HG03175 (cell line): ENCODE measurements around the gene COL12A1.
"Not testable (repeated sequence)": the region's sequence is repeated elsewhere in the genome, so short reads cannot be mapped to it uniquely, and the experiment has no call there.

Experiments
- ATAC-seq: cut with Tn5 transposase; IDR thresholded peaks from one replicate; pipeline ENCODE4 v1.9.1; 2021; ENCODE audit warnings: mild to moderate bottlenecking, moderate library complexity; ENCODE audit not compliant: unreplicated experiment

COL12A1 gene

DNA sequence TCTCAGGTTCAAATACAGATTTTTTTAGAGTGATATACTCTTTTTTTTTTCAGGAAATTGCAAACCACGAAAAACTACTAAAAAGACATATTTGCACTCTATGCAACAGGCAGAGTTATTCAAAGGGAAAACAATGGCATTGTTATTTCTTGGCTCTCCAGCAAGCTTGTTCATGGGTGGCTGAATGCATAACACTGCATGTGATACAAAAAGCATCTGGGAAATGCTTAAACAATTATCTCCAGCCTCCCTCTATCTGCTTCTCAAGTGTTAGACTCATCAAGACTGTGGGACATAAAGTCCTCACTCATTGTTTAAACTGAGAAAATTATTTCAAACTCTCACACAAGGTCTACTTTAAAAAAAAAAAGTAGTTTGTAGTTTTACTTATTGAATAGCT, 7.3 kb upstream of the COL12A1 start:
- ATAC-seq = no peak

DNA sequence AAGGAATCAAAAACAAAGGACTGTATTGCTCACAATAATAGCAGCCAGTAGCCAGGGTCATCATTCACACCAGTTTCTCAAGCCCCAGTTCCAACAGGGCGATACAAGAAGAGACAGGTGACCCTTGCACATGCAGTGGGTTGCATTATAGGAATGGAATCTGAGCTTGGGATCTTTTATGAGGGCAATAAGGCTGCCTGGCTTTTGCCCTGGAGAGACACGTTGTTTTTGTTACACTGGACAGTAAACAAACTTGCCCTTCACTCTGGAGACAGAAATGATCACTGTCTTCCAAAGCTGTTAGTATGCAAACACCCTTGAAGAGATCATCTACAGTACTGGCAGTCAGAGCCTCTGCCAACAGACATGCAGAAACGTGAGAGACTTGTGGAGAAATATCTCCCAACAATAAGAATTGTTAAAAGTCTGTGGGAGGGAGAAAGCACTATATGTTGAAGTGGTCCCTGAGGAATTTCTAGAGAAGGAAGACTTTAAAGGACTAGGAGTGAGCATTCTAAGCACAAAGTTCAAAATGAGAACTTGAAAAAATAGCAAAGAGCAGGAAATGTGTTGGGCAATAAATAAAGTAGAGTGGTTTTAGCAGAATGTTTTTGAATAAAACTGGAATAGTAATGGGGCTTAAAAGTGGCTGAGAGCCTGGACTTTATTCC, 6.2 kb upstream of the COL12A1 start:
- ATAC-seq = no peak

DNA sequence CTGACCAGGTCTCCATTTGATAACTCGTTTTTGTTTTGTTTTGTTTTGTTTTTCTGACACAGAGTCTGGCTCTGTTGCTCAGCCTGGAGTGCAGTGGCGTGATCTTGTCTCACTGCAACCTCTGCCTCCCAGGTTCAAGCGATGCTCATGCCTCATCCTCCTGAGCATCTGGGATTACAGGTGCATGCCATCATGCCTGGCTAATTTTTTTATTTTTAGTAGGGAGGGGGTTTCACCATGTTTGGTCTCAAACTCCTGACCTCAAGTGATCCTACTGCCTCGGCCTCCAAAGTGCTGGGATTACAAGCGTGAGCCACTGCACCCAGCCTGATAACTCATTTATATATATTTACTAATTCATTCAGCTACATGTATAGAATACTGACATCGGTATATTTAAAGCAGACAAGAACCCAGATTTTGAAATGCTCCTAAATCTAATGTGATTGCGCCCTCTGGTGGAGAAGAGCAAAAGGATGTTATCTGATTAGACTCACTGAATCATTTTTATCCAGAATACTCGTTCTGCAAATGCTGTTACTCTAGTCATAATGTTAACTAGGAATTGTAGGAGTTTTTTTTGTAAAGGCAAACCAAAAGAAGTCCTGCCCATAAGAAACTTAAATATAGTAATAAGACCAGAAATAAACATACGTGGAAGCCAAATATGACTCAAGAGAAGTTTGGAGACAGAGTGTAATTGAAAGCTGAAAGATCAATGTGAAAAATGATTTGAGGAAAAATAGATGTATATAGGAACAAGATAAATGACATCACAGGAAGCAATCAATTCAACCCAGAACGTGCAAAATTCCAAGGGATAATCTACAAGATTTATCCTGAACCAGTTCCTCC, 5.3 kb upstream of the COL12A1 start:
- ATAC-seq = no peak

DNA sequence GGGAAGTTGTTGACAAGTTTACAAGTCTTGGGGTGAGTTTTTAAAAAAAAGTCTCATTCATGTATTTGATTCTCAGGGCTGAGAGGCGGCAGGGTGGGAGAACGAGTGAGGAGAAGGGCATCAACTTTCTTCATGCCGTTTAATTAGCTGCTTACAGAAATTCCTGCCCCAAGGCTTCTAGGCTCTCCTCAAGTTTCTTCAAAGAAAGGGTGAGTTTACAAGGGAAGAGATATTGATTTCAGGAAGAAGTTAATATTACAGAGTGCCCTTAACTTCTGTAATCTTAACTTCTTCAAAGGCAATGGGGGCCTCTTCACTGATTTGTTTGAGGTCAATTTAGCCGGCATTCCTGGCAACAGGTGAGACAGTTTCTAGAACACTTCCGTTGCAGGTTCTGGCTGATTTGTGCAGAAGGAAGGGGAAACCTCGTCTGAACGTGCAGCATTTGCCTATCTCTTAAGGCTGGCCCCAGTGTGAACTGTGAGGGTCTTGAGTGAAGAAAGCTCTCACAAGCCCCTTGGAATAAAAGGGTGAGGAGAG, 3.4 kb upstream of the COL12A1 start:
- no peak for ATAC-seq

DNA sequence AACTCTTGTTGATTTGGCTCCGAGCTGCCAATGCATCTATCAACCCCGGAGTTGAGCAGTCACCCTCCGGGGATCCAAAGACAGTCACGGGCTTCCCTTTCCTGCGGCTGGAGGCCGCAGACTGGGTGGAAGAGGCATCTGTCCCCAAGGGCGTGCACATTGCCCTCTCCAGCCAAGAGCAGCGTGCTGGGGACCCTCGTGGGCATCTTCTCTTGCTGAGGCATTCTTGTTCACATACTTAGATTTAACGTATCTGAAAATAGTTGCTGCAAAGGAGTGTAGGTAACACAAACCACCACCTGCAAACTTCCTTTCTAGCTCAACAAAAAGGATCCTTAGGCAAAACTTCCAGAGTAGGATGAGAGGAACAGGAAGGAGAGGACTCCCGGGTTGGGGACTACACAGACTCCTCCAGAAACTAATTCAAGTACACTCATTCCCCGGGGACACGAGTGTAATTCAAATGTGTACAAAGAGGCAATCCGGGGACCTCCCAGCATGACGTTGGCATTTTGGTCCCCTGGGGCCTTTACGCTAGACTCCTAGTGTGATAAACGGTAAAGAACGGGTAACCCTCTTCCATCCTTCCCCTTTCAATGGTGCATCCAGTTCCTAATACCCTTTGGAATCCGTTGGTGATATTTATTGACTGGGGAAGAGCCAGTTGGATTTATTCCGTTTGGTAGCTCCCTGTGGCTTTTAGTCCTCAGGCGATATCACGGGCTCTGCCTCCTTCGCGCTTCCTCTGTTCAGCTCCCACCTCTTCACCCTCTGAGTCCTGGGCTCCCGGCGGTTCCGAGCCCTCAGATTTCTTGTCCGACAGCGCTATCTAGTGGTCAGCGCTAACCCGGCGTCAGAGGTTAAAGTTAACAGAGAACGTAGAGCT, 2.7 kb upstream of the COL12A1 start:
- ATAC-seq = peak; percentile 77

DNA sequence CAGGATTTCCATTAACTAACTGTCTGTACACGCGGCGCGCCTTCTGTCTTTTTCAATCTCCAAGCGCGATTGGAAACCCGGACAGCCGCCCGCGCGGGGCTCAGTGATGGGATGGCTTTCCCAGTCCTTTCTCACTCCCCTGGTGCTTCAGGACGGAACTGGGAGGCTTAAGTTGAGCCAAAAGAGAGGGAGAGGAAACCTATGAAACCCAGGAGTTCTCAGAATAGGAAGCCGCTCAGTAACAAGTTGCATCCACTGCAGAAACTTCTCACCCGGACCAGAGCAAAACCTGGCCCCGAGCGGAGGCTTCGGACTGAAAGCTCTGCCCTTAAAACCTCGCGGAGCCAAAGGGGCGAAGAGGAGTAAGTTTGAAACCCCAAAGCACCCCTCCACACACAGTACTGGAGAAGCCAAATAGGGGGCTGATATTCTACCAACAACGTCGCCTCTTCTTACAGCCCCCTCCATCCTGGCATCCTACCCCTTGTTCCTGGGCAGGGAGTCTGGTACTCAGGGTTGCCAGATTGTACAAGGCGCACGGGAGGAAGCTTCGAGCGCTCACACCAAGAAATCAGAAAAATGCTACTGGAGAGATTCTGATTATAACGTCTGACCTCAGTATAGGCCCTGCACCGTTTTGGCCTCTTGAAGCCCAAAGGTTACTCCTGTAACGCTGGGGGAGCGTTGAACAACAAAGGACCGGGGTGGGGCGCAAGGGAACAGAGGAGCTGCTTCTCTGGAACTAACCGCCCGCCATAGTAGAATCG, 906 bp upstream of the COL12A1 start:
- no peak for ATAC-seq

DNA sequence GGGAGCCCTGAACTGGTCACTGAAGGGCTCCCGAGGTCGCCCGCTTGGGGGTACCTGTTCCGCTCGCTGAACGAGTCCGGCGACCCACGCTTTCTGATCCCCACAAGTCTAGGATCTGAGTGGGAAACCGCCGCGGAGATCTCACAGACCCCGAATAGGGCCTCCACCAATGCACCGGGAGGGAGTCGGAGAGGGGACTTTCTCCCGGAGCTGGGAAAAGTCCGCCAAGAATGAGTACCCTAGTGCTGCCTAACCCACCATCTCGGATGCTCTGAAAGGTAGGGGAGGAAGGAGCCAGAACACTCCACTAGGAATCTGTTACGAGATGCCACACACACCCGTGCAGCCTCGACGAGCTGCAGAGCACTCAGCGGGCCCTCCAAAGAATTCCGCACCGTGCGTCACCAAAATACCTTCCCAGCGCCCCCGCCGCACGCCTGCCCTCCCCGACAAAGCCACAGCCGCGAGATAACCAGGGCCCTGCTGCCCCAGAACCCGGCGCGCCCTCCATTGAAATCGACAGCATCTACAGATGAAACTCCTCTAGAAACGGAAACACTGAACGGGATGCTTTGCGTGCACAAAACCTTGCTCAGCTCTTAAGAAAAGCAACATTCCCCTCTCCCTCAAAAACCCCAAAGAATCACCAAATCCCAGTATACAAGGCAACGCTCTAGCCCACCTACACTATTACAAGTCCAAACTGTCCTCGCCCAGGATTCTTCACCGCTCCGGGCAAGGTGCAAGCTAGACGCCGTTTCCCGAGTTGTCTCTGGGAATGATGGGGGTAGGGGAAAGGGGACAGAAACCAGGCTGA, 686 bp downstream of the COL12A1 start:
- no peak for ATAC-seq

DNA sequence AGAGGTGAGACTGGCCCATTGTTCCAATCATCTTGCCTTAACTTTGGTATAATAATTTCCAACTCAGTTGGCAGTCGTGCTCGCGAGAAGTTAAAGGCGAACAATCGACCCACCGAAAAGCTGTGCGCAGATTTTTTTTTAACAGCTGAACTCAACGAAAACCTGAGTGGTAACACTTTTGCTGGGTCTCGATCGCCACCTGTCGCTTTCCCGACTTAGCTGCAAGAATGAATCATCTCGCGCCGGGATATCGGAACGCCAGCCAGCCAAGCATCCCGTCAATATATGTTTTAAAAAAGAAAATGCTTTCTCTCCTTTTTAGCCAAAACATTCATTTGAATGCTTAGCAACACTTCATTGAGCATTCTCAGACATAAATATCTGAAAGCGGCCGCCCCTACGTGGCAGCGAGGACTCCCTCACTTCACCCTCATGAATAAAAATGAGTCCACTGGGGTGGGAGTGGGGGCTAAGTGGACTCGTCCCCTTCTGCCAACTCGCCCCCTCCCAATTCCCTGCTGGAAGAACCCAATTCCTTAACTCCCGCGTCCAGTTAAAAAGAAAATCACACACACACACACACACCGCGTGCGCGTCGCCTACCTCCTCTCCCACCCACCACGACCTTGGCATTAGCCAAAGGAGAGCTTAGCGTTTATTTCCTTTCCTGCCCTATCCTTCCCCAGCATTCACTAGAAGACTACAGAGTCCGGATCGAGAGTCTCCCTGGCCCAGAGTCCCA, 1.5 kb downstream of the COL12A1 start:
- no peak for ATAC-seq

DNA sequence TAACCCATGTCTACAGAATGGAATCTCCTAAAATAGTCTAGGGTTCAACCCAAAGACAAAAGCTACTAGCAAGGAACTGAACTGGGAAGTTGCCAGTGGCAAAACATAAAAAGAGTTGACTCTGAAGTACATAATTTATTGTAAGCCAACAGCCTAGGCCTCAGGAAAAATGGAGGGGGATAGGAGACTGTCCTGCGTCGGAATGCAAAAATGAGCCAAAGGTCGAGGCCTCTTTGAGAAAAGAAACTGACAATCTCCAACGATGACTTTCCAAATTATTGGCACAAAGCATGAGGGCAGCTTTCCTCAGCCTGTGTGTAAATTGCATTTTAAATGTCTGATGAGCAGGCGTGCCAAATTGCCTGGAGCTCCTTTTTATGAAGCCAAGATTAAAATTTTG, 2.1 kb downstream of the COL12A1 start:
- ATAC-seq = no peak

DNA sequence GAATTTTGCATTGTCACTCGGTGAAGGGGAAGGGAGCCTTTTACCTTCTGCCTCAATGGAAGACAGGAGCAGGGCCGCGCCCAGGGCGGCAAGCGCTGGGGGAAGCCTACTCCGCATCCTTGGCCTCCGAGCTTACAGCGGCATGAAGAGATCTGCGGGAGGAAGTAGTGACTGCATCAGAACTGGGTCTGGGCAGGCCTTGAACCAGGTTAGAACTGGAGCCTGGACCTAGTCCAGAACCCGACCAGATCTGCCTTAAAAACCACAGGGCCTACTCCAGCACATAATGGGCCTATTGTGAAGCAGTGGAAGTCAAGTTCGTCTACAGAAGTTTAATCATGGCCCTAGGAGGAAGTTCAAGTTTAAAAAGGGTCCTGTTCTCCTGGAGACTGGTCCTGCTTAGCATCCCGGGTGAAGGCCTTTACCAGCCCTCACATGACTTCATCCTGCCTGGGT, 3.1 kb downstream of the COL12A1 start:
- no peak for ATAC-seq

DNA sequence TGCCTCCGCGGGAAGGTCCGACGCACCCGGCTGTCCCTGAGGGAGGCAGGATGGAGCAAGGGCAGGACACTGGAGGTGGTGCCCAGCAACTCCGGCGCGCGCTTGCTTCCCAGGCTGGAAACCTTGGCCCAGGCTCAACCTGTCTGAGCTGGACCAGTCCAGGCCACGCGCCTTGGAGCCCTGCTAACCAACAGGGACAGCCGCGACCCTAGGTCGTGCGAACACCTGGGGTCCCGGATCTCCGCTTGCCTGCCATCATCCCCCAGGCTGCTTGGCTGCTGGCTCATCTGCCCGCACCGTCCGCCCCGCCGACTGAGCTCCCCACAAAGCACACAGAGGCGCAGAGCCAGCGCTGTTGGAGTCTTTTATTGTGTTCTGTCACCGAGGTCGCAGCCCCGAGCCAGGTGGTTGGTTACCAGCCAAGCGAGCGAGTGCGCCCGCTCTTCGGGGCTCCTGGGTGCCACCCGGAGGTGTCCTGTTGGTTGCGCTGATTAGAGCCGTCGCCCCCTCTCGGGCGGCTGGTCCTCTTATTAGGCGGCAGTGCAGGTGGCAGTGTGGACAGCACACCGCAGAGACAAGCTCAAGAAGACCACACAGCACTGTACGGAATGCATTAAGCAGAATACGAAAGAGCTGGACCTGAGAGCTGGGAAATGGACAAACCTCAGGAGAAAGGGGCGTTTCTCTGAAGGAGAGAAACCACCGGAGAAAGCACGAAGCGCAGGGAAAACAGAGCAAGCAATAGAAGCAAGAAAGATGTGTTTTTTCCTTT, 3.8 kb downstream of the COL12A1 start:
- no peak for ATAC-seq

DNA sequence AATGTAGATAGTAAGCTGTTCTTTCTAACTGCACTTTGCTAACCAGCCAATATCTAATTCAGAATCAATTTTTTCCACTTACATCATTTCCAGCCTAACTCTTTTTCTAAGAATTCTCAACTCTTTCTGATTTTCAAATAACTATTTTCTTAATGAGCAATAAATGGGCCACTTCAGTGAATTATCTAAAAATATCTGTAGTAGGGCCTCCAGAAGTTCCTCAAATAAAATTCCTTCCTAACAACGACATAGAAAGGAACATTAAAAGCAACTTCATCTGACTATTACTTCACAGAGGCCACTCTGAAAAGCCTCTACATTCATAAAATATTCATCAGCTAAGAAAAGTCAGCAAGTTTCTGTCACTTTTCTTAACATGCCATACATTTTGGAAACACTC, 4.8 kb downstream of the COL12A1 start:
- ATAC-seq = no peak

DNA sequence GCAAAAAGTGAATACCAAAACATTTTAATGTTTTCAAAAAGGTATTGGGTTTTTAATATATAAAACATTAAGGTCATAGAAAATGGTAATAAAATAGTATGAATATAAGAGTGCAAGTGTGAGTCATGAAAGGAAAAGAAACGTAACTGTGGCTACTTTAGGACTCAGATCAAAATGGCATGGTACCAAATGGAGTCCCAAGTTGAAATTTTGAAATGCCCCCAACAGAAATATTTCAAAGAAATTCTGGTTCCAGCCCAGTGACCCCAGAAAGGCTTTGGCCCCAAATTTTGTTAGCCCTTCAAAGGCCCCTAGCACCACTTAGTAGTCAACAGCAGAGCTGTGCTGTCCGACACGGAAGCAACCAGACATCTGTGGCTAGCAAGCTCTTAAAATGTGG, 6.0 kb downstream of the COL12A1 start:
- no peak for ATAC-seq

DNA sequence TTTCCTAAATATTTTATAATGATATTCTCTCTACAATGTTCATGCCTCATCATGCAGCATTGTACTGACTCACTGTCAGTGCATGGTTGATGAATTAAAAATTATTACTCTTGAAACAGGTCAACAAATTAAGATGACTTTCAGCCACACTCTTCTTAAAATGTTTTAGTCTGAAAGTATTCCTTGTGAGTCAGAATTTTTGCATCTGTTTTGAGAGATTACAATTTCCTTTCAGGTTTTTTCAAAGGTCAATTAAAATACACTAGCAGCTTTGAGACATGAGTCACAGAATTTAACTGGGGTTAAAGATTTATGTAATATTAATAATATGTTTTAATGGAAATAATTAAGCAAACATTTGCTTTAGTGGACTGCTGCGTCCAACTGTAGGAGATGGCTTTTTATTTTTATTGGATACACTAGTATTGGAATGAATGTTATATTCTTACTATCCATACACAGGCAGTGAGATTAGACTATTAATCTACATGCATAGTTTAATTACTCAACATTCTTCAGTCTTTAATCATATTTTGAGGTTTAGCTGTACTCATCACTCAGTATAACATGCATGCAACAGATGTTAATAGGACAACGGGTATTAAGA, 9.7 kb downstream of the COL12A1 start:
- no peak for ATAC-seq

DNA sequence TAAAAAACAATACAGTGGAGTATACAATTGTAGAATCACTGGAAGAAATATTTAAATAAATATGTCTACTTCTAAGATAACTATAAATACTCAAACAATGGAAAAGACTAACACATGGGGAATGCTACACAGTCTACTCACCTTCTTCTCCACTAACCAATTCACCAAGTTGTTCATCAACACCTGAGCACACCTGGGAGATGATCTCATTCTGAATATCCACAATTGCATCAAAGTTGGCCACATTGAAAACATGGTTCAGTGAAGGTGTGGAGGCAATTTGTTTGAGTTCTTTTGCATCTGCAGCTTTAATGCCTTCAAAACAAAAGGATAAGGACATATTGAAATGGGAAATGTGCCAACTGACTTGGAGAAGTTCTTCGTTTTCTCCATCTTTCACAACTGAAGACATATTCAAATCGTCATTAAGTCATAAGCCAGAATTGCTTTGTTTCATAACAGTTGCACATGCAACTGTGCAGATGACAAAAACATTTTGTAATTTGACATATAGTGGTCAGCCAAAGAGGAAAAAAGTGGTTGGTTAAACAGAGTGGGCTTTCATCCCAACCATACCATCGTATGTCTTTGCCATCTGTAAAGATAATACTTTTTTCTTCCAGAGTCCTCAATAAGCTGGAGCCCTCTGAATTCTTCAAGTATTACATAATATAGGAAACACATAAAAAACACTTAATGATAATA, 17.5 kb downstream of the COL12A1 start:
- no peak for ATAC-seq

DNA sequence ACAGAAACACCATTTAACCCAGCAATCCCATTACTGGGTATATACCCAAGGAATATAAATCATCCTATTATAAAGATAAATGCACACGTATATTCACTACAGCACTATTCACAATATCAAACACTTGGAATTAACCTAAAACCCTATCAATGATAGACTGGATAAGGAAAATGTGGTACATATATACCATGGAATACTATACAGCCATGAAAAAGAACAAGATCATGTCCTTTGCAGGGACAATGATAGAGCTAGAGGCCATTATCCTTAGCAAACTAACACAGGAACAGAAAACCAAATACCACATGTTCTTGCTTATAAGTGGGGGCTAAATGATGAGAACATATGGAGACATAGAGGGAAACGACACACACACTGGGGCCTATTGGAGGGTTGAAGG, 19.3 kb downstream of the COL12A1 start:
- ATAC-seq = not testable (repeated sequence)

DNA sequence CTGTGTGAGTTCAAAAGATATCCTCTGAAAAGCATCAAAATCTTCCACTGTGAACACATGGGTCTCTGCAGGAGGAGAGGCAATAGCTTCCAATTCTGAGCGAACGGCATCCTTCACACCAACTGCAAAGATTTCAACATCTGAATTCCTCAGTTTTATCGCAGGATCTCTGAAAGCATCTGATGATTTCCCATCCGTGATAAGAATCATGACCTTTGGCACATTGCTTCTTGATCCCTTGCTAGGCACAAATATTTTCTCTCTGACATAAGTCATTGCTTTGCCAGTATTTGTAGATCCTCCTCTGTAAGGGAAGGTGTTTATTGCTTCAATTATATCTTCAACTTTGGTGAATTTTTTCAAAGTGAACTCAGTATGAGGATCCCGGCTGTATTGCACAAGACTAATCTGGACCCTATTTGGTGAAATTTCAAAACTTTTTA, 22.7 kb downstream of the COL12A1 start:
- ATAC-seq = no peak
